ENCODE measurements around the gene RBM28. TPM values are rescaled to one million over a fixed set of nuclear protein-coding genes. Genes with fewer than 3 reads are reported as not detected.

Gene RBM28
- total RNA-seq, 1 donor from 2014 or later, result 35.7 TPM

GRCh38 chr7:128378637-128379036 is 34.9 kb upstream of the RBM28 start:
- intact Hi-C loops (cut with micrococcal nuclease), result no loop called here
- no peak overlapping the region for H3K27ac ChIP-seq (replicated peaks)
- H3K9me3 ChIP-seq (replicated peaks), result no peaks in the 10 kb centered on the region
- no peak overlapping the region for H3K4me3 ChIP-seq
- no peak for DNase-seq
- TF ChIP-seq, protein P1, sequence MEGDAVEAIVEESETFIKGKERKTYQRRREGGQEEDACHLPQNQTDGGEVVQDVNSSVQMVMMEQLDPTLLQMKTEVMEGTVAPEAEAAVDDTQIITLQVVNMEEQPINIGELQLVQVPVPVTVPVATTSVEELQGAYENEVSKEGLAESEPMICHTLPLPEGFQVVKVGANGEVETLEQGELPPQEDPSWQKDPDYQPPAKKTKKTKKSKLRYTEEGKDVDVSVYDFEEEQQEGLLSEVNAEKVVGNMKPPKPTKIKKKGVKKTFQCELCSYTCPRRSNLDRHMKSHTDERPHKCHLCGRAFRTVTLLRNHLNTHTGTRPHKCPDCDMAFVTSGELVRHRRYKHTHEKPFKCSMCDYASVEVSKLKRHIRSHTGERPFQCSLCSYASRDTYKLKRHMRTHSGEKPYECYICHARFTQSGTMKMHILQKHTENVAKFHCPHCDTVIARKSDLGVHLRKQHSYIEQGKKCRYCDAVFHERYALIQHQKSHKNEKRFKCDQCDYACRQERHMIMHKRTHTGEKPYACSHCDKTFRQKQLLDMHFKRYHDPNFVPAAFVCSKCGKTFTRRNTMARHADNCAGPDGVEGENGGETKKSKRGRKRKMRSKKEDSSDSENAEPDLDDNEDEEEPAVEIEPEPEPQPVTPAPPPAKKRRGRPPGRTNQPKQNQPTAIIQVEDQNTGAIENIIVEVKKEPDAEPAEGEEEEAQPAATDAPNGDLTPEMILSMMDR (IDR thresholded peaks at IDR 0.05; ENCODE audit: borderline replicate concordance), result no peak
- H3K4me1 ChIP-seq, result no peaks in the 10 kb centered on the region
- peaks cover 6% of the 10 kb centered on the region for H3K27me3 ChIP-seq (ENCODE audit: low read depth)
- no peaks in the 10 kb centered on the region for H3K36me3 ChIP-seq

GRCh38 chr7:128376077-128376476 is 32.4 kb upstream of the RBM28 start:
- Histone ChIP-seq H3K27ac (replicated peaks) (no peak overlapping the region), H3K36me3 (no peaks in the 10 kb centered on the region), H3K4me1 (no peaks in the 10 kb centered on the region), H3K27me3 (ENCODE audit: low read depth) (peaks cover 11% of the 10 kb centered on the region), H3K4me3 (no peak overlapping the region), H3K9me3 (replicated peaks) (no peaks in the 10 kb centered on the region)
- no peak for DNase-seq
- intact Hi-C loops (cut with micrococcal nuclease), result no loop called here
- TF ChIP-seq, protein P1 (IDR thresholded peaks at IDR 0.05; ENCODE audit: borderline replicate concordance), result no peak

- TF ChIP-seq, protein P1 (IDR thresholded peaks at IDR 0.05; ENCODE audit: borderline replicate concordance), result no peak
- intact Hi-C loops (cut with micrococcal nuclease), result no loop called here
- no peak for DNase-seq
- Histone ChIP-seq H3K36me3 (no peaks in the 10 kb centered on the region), H3K9me3 (replicated peaks) (no peaks in the 10 kb centered on the region), H3K4me3 (no peak overlapping the region), H3K4me1 (no peaks in the 10 kb centered on the region), H3K27me3 (ENCODE audit: low read depth) (peaks cover 11% of the 10 kb centered on the region), H3K27ac (replicated peaks) (no peak overlapping the region)
Observed at GRCh38 chr7:128374041-128374440, 30.3 kb upstream of the RBM28 start.

DNA sequence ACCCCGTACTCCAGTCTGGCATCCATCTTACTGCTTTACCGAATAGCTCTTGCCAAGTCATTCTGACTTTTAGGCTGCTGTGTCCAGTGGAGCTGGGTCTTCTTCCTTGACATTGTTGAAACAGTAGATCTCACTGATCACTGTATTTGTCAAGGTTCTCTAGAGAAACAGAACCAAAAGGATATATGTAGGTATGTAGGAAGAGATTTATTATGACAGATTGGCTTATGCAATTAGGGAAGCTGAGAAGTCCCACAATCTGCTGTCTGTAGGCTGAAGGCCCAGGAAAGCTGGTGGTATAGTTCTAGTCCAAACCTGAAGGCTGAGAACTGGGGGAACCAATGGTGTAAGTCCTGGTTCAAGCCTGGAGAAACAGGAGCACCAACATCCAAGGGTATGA is 29.9 kb upstream of the RBM28 start:
- TF ChIP-seq, protein P1 (IDR thresholded peaks at IDR 0.05; ENCODE audit: borderline replicate concordance), result no peak
- H3K4me1 ChIP-seq, result no peaks in the 10 kb centered on the region
- no peaks in the 10 kb centered on the region for H3K36me3 ChIP-seq
- H3K9me3 ChIP-seq (replicated peaks), result no peaks in the 10 kb centered on the region
- intact Hi-C loops (cut with micrococcal nuclease), result no loop called here
- DNase-seq, result no peak
- H3K27ac ChIP-seq (replicated peaks), result no peak overlapping the region
- no peak overlapping the region for H3K4me3 ChIP-seq
- peaks cover 11% of the 10 kb centered on the region for H3K27me3 ChIP-seq (ENCODE audit: low read depth)

DNA sequence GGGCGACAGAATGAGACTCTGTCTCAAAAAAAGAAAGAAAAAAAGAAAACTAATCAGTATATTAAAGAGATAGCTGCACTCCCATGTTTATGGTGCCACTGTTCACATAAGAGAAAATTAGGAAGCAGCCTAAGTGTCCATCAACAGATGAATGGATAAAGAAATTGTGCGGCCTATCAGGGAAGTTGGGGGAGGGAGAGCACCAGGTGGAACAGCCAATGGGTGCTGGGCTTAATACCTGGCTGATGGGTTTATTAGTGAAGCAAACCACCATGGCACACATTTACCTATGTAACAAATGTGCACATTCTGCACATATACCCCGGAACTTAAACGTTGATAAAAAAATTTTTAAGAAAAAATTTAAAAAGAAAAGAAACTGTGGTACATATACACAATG is 26.8 kb upstream of the RBM28 start:
- Histone ChIP-seq H3K4me1 (no peaks in the 10 kb centered on the region), H3K36me3 (no peaks in the 10 kb centered on the region), H3K27me3 (ENCODE audit: low read depth) (peaks cover 38% of the 10 kb centered on the region), H3K9me3 (replicated peaks) (no peaks in the 10 kb centered on the region), H3K27ac (replicated peaks) (no peak overlapping the region), H3K4me3 (no peak overlapping the region)
- intact Hi-C loops (cut with micrococcal nuclease), result no loop called here
- no peak for DNase-seq
- TF ChIP-seq, protein P1 (IDR thresholded peaks at IDR 0.05; ENCODE audit: borderline replicate concordance), result no peak

DNA sequence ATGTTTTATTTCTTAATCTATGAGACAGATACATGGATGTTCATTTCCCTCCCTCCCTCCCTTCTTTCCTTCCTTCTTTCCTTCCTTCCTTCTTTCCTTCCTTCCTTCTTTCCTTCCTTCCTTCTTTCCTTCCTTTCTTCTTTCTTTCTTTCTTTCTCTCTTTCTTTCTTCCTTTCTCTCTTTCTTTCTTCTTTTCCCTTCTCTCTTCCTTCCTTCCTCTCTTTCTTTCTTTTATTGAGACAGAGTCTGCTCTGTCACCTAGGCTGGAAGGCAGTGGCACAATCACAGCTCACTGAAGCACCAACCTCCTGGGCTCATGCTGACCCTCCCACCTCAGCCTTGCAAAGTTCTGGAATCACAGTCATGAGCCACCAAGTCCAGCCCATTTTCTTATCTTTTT is 23.3 kb upstream of the RBM28 start:
- DNase-seq, result no peak
- intact Hi-C loops (cut with micrococcal nuclease), result no loop called here

More for the DNA sequence above, 23.3 kb upstream of the RBM28 start:
- H3K9me3 ChIP-seq (replicated peaks), result no peaks in the 10 kb centered on the region
- no peak overlapping the region for H3K27ac ChIP-seq (replicated peaks)
- TF ChIP-seq, protein P1 (IDR thresholded peaks at IDR 0.05; ENCODE audit: borderline replicate concordance), result no peak
- H3K27me3 ChIP-seq (ENCODE audit: low read depth), result peaks cover 66% of the 10 kb centered on the region
- no peaks in the 10 kb centered on the region for H3K36me3 ChIP-seq
- H3K4me1 ChIP-seq, result peaks cover 3% of the 10 kb centered on the region
- H3K4me3 ChIP-seq, result no peak overlapping the region

Data from left ventricle myocardium inferior (tissue), 1 donor.